Endometrium (tissue), 2 donors: Measurements from ENCODE around the gene CTSC.
"Not testable (repeated sequence)": the region's sequence is repeated elsewhere in the genome, so short reads cannot be mapped to it uniquely, and the experiment has no call there.

Experiments used
- FAIRE-seq: peaks from 2 replicates; lab custom pipeline; 2012; peaks lifted over from hg19 to GRCh38; lab: Jason Lieb, UNC
- donor health status: control.
- donor health status: control.

Gene CTSC

GRCh38 chr11:88352139-88352538, 14.6 kb upstream of the CTSC start:
- peak; percentile 4 for FAIRE-seq

- no peak for FAIRE-seq
These were observed 11.3 kb upstream of the CTSC start for GRCh38 chr11:88348870-88349269.

- FAIRE-seq: no peak
These were observed 8.4 kb upstream of the CTSC start for GRCh38 chr11:88345949-88346348.

- FAIRE-seq: no peak
These were observed 7.9 kb upstream of the CTSC start for GRCh38 chr11:88345408-88345807.

- FAIRE-seq: no peak
These were observed 7.3 kb upstream of the CTSC start for GRCh38 chr11:88344869-88345268.

- FAIRE-seq: no peak
These were observed 4.2 kb upstream of the CTSC start for GRCh38 chr11:88341522-88342251.

GRCh38 chr11:88340366-88340935, 2.9 kb upstream of the CTSC start:
- FAIRE-seq: no peak

GRCh38 chr11:88337987-88338668, 592 bp upstream of the CTSC start:
- peak; percentile 26 for FAIRE-seq

GRCh38 chr11:88335284-88335683, 2.3 kb downstream of the CTSC start:
- no peak for FAIRE-seq

GRCh38 chr11:88333862-88334261, 3.7 kb downstream of the CTSC start:
- FAIRE-seq: peak; percentile 58

- no peak for FAIRE-seq
These were observed 4.7 kb downstream of the CTSC start for GRCh38 chr11:88332851-88333250.

- FAIRE-seq: no peak
These were observed 6.6 kb downstream of the CTSC start for GRCh38 chr11:88330826-88331428.

- FAIRE-seq: no peak
These were observed 7.8 kb downstream of the CTSC start for GRCh38 chr11:88329563-88330250.

- no peak for FAIRE-seq
These were observed 9.9 kb downstream of the CTSC start for GRCh38 chr11:88327462-88328143.

GRCh38 chr11:88327061-88327460, 10.5 kb downstream of the CTSC start:
- no peak for FAIRE-seq

GRCh38 chr11:88326099-88326498, 11.4 kb downstream of the CTSC start:
- FAIRE-seq: no peak

GRCh38 chr11:88324562-88325345, 12.8 kb downstream of the CTSC start:
- FAIRE-seq: no peak

- not testable (repeated sequence) for FAIRE-seq
These were observed 14.7 kb downstream of the CTSC start for GRCh38 chr11:88322881-88323280.

- not testable (repeated sequence) for FAIRE-seq
These were observed 16.1 kb downstream of the CTSC start for GRCh38 chr11:88321412-88321811.

- peak; percentile 94 for FAIRE-seq
These were observed 17.4 kb downstream of the CTSC start for GRCh38 chr11:88320149-88320559.

GRCh38 chr11:88318017-88318416, 19.5 kb downstream of the CTSC start:
- no peak for FAIRE-seq
